Daoy (cell line): Measurements from ENCODE around the gene PLA2G1B. TPM values are rescaled to one million over a fixed set of nuclear protein-coding genes. Genes with fewer than 3 reads are reported as not detected.

ENCODE experiments used
- DNase-seq: peaks from one replicate; pipeline ENCODE4 v3.0.0-alpha.2; 2015; ENCODE audit warnings: low read depth
- total RNA-seq: library from RNA; depleted of rRNA; stranded (reverse); fragments of >200 nt; shearing (Covaris generic); gene quantifications from 2 replicates; pipeline ENCODE4 v1.2.3, GENCODE V29; 2014; rRNA removed

PLA2G1B gene
- not detected in 2 replicates for total RNA-seq

GRCh38 chr12:120327593-120327992 is at the start of gene PLA2G1B:
Gene PLA2G1B (minus strand): TSS chr12:120327779. CDS start chr12:120327753, 26 bp downstream.
- no peak for DNase-seq

DNA sequence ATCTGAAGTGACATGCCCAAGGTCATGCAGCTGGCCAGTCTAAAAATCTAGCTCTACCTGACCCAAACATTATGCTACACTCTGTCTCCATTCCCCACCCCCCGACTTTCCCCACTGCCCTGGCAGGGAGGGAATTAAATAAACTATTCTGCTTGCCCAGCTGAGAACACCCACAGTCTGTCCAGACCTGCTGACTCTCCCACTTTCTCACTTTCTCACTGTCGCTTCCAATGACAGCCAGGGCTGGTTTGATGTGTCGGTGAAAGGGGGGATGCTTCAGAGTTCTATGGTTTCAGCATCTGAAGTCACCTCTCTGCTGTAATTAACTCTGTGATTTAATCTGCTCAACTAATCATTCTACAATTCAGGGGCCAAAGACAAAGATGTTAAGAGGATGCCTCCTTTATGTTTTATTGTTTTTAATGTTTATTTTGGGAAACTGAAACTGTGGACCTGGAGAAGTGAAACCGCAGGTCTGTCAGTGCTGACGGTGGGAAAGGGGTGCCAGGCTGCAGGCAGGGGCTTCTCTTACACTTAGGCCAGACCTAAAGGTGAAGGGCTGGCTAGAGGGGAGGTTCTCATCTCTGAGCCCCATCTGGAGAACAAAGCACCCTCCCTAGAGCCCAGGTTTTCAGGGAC is 49.5 kb upstream of the PLA2G1B start:
- no peak for DNase-seq

GRCh38 chr12:120376416-120376815 is 48.8 kb upstream of the PLA2G1B start:
- no peak for DNase-seq

DNA sequence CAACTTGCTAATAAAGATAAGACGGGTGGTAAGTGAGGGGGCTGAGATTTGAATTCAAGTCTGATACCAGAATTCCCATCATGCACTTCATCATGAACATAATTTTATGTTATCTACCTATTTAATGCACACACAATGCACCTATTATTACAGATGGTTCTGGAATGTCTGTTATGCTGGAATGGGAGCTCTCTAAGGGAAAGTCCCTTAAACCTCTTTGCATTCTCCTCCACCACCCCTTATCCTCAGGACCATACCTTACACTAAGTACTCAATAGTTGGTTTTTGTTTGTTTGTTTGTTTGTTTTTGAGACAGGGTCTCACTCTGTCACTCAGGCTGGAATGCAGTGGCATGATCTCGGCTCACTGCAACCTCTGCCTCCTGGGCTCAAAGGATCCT is 48.4 kb upstream of the PLA2G1B start:
- DNase-seq: no peak

DNA sequence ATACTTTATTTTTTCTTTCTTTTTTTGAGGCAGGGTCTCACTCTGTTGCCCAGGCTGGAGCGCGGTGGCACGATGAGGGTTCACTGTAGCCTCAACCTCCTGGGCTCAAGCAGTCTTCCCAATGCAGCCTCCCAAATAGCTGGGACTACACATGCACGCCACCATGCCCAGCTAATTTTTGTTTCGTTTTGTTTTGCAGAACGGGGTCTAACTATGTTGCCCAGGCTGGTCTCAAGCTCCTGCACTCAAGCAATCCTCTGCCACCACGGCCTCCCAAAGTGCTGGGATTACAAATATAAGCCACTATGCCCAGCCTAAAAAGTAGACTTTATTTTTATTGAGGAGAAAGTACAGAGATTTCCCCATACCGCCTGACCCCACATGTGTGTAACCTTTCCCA is 46.1 kb upstream of the PLA2G1B start:
- no peak for DNase-seq

DNA sequence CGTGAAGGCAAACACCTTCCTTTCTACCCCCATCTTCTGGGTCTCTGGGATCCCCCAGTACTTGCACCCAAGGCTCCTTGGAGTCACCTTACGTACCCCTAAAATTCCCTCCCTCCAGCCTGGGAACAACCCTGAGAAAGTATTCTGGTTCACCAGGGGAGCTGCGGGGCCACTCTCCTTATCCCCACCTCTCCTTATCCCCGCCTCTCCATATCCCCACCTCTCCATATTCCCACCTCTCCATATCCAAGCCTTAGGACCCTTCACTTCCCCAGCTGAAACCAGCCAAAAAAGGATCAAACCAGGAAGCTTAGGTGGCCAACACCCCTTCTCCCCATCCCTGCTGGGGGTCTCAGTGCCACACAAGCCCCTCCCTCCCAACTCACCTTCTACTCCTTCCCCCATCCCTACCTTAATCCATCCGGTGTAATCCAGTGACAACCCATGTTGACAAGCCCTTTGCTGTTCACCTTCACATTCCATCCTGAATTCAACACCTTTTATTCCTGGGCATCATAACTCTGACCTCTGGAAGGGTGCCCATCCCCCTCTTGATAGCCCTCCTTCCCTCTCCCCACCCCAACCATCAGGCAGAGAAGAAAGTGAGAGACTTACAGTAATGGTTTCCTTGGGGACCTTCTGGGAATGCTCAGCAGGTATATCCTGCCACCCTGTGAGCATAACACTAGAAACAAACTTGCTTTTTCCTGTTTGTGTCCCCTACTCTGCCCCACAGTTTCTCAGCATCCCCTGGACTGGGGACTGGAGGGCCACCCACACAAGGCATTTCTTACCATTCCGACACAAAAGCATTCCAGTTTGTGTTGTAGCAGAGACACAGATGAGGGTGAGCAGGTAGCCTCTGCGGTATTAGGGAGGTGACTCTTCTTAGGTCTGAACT is 43.0 kb upstream of the PLA2G1B start:
- DNase-seq: no peak

GRCh38 chr12:120369603-120370342 is 42.2 kb upstream of the PLA2G1B start:
- DNase-seq: no peak

DNA sequence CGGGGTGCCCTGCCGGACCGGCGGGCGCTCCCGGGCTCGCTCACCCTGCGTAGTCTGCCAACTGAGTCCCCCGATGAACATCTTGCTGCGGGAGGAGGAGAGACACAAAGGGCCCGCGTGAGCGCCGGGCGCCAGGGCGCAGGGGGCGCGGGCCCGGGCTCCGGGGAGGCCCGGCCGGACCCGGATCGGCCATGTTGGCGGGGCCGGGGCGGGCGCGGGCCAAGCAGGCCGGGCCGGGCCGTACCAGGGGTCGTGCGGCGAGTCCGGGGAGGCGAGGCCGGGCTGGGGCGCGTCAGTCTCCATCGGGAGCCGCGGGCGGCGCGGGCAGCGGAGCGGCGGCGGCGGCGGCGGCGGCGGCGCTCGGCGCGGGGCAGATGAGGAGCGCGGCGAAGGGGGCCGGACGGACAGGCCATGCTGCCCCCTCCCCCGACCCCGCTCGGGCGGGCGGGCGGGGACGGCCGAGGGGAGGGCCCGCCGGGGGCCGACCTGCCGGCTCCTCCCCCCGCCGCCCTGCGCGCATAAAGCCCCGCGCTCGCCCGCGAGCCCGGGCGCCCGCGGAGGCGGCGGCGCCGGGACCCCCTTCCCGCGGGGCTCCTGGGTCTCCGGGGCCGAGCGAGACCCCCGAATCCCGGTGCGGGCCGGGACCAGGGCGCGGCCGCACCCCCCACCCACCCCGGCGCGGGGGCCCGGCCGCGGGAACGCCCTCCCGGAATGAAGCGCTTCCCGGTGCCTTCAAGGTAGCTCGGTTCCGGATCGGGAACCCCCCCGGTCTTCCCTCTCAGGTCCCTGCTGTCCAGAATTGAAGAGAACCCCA is 41.4 kb upstream of the PLA2G1B start, which contains the start of gene MSI1:
MSI1 (minus strand) TSS at position 376 of the 814 bp plus-strand sequence; CDS start at position 303, 73 bp downstream.
- no peak for DNase-seq

DNA sequence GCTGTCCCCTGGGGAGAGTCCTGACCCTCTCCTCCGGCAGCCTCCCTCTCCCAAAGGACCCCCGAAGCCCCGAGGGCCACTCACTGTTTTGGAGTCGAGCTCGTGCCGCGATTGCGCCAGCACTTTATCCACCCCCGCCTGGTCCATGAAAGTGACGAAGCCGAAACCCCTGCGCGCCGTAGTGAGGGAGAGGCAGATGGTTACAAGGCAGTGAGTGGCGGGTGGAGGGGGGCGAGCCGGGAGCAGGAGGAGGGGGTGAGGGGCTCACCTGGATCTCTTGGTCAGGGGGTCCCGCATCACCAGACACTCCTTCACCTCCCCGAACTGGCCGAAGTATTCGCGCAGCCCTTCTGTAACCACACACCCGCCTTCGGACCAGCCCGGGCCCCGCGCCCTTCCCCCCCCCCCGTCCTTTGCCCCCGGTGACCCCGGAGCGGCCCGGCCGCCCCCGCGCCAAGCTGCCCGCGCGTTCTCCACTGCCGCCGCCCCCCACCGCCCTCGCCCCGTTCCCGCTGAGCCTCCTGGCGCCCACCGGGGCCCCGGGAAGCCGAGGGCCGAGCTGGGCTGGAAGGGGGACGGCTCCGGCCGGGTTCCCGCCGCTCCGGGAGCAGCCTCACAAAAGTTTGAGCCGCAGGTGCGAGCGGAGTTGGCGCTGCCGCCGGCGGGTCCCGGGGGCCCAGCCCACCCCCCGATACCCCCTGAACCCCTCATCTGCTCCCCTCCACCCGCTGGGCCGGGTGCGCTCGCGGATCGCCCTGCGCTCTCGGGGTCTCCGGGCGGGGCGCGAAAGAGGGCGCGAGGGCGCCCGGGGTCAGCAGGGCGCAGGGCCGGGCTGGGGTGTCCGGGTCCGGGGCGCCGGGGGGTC is 40.6 kb upstream of the PLA2G1B start:
- DNase-seq: peak; percentile 39

GRCh38 chr12:120367233-120367923 is 39.8 kb upstream of the PLA2G1B start:
- no peak for DNase-seq

- no peak for DNase-seq
Measured at GRCh38 chr12:120366845-120367232, 39.3 kb upstream of the PLA2G1B start.

GRCh38 chr12:120366341-120366705 is 38.7 kb upstream of the PLA2G1B start:
- DNase-seq: no peak

- no peak for DNase-seq
Measured at GRCh38 chr12:120365675-120366340, 38.2 kb upstream of the PLA2G1B start.

DNA sequence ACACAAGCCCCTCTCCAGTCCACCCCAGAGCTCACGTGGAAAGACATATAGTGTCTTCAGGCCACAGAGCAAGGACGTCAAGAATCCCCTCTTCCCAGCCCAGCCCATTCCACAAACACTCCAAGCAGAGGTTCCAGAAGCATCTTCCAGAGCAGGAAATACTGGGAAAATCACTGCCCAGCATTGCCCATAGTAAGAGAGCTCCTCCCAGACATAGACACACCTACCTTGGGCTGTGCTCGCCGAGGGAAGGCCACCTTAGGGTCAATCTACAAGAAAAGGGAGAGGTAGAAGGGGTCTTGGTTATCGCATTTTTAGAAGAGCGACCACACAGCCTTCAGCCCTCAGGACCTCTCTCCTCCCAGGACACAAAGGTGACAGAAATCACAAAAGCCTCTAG is 36.9 kb upstream of the PLA2G1B start:
- no peak for DNase-seq

DNA sequence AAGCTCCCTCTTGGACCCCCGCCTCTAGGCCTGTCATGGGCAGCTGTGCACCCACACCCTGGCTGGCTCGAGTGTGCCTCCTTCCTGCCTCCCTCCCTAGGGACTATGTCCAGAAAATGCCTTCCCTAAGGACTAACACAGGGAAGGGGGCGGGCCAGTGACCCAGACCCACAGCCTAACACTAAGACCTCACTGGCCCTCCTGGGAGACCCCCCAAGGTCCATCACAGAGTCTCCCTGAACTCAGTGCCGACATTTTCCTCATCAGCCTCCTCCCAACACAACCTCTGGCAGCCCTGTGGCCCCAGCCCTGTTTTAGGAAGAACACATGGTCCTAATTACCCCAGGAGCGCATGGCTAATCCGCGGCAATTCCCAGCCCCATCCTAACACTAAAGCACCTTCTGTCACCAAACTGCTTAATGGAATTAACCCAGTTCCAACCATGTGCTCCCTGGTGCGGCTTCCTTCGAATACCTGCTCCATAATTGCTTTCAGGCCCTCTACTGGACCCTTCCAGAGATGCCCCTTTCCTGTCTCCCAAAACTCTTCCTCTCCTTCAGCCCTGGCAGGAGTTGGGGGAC is 35.8 kb upstream of the PLA2G1B start:
- DNase-seq: no peak

DNA sequence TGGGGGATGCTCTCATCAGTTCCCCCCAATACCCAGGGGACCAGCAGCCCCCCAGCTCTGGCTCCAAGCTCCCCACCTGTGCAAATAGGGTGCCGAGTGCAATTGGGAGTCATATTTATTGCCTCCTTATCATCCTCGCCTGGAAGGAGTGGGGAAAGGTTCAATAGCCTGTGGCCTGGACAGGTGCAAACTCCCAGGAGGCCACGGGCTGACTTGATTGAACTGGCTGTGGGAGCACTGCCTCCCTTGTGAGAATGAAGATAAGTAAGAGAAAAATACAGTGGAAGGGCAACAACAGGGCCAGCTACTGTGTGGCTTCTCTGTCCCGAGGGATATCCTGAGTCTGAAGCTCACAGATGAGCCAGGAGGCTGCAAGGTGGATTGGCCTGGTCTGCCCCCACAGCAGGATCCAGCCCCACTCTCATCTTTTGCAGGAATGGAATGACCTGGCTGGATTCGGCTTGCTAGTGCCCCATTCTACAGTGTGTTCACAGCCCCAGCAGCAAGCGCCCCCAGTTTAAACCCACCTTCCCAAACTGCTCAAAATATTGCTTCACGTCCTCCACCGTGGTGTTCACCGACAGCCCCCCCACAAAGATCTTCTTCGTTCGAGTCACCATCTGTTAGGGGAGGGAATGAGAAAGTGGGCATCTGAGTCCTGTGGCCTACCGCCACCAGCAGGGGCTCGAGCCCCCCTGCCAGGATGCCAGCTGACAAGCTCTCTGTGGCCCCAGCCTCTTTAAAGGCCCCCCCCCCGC is 35.1 kb upstream of the PLA2G1B start:
- no peak for DNase-seq

GRCh38 chr12:120361506-120362208 is 34.1 kb upstream of the PLA2G1B start:
- peak; percentile 87 for DNase-seq

DNA sequence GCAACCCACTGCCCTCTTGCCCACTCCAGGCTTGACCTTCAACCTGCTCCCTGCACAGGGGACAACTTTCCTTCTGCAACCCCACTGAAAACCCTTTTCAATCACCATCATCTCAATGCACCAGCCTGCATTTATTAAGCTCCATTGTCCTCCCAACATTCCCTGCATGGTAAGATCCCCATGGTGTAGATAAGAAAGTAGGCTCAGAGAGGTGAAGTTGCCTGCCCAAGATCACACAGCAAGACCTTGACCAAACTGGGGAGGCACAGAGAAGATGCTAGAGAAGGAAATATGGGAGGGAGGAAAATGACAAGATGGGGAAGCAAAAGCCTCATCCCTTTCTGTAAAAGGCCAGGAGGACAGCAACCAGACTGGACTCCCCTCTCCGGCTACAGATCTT is 31.5 kb upstream of the PLA2G1B start:
- DNase-seq: no peak
